HEK293T (cell line): ENCODE measurements around the gene ATG14.

Source experiments
- CTCF ChIA-PET: fragments of 350-600 bp; formaldehyde crosslinking; extraction: SDS; loops from one replicate; lab custom pipeline; 2021; ENCODE audit warnings: antibody characterized with exemption, inconsistent platforms; lab: Yijun Ruan, JAX
- POLR2A ChIA-PET: fragments of 350-600 bp; formaldehyde crosslinking; extraction: SDS; loops from one replicate; lab custom pipeline; 2020; ENCODE audit warnings: antibody characterized with exemption, inconsistent platforms; lab: Yijun Ruan, JAX
- DNase-seq: peaks from one replicate; pipeline ENCODE4 v3.0.0; 2012; ENCODE audit warnings: mixed read lengths; ENCODE audit errors: extremely low spot score
- ARNT ChIP-seq: fragments of 450-650 bp; IDR thresholded peaks from 2 replicates; pipeline ENCODE4 v1.6.1; 2017; ENCODE audit warnings: mild to moderate bottlenecking
- BHLHE40 ChIP-seq: fragments of 450-650 bp; IDR thresholded peaks from 2 replicates; pipeline ENCODE4 v1.6.1; 2016; ENCODE audit warnings: mild to moderate bottlenecking, moderate library complexity, borderline replicate concordance
- CTBP1 ChIP-seq: fragments of 450-650 bp; IDR thresholded peaks from 2 replicates; pipeline ENCODE4 v1.6.1; 2016; ENCODE audit warnings: borderline replicate concordance
- ELF4 ChIP-seq: fragments of 450-650 bp; IDR thresholded peaks from 2 replicates; pipeline ENCODE4 v1.6.1; 2017; ENCODE audit warnings: antibody characterized with exemption
- FOXA1 ChIP-seq: fragments of 450-650 bp; IDR thresholded peaks from 2 replicates; pipeline ENCODE4 v1.6.1; 2016; ENCODE audit warnings: mild to moderate bottlenecking
- FOXK2 ChIP-seq: fragments of 450-650 bp; IDR thresholded peaks from 2 replicates; pipeline ENCODE4 v1.6.1; 2016; ENCODE audit warnings: mild to moderate bottlenecking
- FOXM1 ChIP-seq: fragments of 450-650 bp; IDR thresholded peaks from 2 replicates; pipeline ENCODE4 v1.6.1; 2017; ENCODE audit warnings: mild to moderate bottlenecking, borderline replicate concordance
- HDGF ChIP-seq: fragments of 450-650 bp; IDR thresholded peaks from 2 replicates; pipeline ENCODE4 v1.6.1; 2017; ENCODE audit warnings: antibody characterized with exemption, borderline replicate concordance
- L3MBTL2 ChIP-seq: fragments of 450-650 bp; conservative IDR thresholded peaks from 2 replicates; pipeline ENCODE4 v1.6.1; 2016; ENCODE audit warnings: mild to moderate bottlenecking
- LEF1 ChIP-seq: fragments of 450-650 bp; IDR thresholded peaks from 2 replicates; pipeline ENCODE4 v1.6.1; 2017; ENCODE audit warnings: mild to moderate bottlenecking, borderline replicate concordance
- NFRKB ChIP-seq: fragments of 450-650 bp; IDR thresholded peaks from 2 replicates; pipeline ENCODE4 v1.6.1; 2016; ENCODE audit warnings: mild to moderate bottlenecking, moderate library complexity
- SP1 ChIP-seq: fragments of 450-650 bp; IDR thresholded peaks from 2 replicates; pipeline ENCODE4 v1.6.1; 2017
- SUZ12 ChIP-seq: fragments of 450-650 bp; IDR thresholded peaks from 2 replicates; pipeline ENCODE4 v1.6.1; 2016; ENCODE audit warnings: mild to moderate bottlenecking
- TARDBP ChIP-seq: fragments of 450-650 bp; IDR thresholded peaks from 2 replicates; pipeline ENCODE4 v1.6.1; 2016
- ZNF384 ChIP-seq: fragments of 450-650 bp; IDR thresholded peaks from 2 replicates; pipeline ENCODE4 v1.6.1; 2016
- TF ChIP-seq, protein P1 (sequence below): fragments of 450-650 bp; IDR thresholded peaks from 2 replicates; pipeline ENCODE4 v1.6.1; 2016

ATG14 gene

DNA sequence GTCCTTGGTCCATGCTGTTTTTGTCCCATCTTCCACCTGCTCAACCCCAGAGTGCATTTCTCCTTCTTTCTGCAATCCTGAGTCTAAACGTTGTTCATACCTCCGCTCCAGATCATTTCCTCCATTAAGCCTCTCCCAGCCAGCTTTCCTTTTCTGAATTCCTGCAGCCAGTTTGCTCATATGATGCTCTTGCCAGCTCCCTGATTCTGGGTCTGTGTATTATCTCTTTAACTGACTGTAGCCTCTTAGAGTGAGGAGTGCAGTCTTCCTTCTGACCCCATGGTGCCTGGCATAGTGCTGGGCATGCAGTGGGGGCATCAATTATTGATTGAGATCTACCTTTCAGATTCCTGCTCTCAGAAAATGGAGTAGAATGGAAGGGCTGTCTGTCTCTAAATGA, 40.3 kb upstream of the ATG14 start:
- CTCF ChIA-PET: no interaction called here
- POLR2A ChIA-PET: no interaction called here
- TF ChIP-seq SP1 (no peak), L3MBTL2 (no peak), SUZ12 (no peak), ARNT (no peak), CTBP1 (no peak), FOXM1 (no peak), BHLHE40 (no peak), NFRKB (no peak), TARDBP (no peak), ELF4 (no peak)
- TF ChIP-seq, protein P1, sequence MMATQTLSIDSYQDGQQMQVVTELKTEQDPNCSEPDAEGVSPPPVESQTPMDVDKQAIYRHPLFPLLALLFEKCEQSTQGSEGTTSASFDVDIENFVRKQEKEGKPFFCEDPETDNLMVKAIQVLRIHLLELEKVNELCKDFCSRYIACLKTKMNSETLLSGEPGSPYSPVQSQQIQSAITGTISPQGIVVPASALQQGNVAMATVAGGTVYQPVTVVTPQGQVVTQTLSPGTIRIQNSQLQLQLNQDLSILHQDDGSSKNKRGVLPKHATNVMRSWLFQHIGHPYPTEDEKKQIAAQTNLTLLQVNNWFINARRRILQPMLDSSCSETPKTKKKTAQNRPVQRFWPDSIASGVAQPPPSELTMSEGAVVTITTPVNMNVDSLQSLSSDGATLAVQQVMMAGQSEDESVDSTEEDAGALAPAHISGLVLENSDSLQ: no peak
- DNase-seq: no peak

DNA sequence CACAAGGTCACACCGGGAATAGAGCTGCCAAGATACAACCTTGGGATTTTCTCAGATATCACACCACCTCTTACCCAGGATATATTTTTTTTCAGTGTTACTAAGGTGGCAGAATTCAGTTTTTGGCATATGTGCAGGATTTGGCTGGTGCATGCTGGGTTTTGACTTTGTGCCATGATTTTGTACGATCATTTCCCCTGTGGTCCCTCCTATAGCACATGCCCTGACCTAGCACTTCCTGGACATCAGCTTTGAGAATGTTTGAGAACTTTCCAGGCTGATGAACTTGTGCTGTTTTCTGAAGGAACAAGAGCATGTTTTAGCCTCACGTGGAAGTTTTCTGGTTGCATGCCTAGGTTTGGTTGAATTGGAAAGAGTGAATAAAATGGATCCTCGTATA, 39.8 kb upstream of the ATG14 start:
- TF ChIP-seq L3MBTL2 (no peak), ELF4 (no peak), NFRKB (no peak), LEF1 (no peak), CTBP1 (no peak), ARNT (no peak), TARDBP (no peak), FOXK2 (no peak), SUZ12 (no peak), BHLHE40 (no peak), ZNF384 (no peak), SP1 (no peak), FOXM1 (no peak), FOXA1 (no peak), HDGF (no peak)
- TF ChIP-seq, protein P1: no peak
- no peak for DNase-seq
- CTCF ChIA-PET: interaction anchor here (0.6 kb wide), 1 partner anchor 128 kb away, joined by 6 read pairs; no protein-coding TSS in a partner anchor
- POLR2A ChIA-PET: no interaction called here

DNA sequence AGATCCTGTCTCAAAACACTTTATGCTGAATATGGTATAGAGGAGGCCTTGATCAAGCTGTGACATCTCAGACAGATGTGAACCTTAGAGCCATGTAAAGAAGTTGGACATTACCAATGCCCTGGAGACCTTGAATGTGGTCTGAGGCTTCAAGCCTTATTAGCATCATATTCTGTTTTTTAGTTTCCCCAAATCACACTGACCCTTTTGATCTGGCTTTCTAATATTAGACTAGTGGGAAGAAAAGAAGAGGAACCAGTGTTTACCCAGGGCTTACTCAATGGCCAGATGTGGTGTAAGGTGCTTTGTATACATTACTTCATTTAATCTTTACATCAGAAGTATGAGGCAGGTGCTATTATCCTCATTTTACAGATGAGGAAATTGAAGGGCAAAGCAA, 39.4 kb upstream of the ATG14 start:
- POLR2A ChIA-PET: no interaction called here
- TF ChIP-seq FOXA1: no peak
- no peak for TF ChIP-seq SP1
- TF ChIP-seq HDGF: no peak
- no peak for TF ChIP-seq CTBP1
- TF ChIP-seq FOXK2: no peak
- no peak for TF ChIP-seq LEF1
- TF ChIP-seq L3MBTL2: no peak
- TF ChIP-seq, protein P1: no peak
- TF ChIP-seq ARNT: no peak
- no peak for TF ChIP-seq FOXM1
- no peak for TF ChIP-seq NFRKB
- TF ChIP-seq SUZ12: no peak
- no peak for TF ChIP-seq ELF4
- no peak for TF ChIP-seq TARDBP
- TF ChIP-seq BHLHE40: no peak
- TF ChIP-seq ZNF384: no peak
- CTCF ChIA-PET: interaction anchor here (0.6 to 1.1 kb wide), 2 partner anchors 128 to 1023 kb away, joined by 3 to 6 read pairs; no protein-coding TSS in a partner anchor
- no peak for DNase-seq

DNA sequence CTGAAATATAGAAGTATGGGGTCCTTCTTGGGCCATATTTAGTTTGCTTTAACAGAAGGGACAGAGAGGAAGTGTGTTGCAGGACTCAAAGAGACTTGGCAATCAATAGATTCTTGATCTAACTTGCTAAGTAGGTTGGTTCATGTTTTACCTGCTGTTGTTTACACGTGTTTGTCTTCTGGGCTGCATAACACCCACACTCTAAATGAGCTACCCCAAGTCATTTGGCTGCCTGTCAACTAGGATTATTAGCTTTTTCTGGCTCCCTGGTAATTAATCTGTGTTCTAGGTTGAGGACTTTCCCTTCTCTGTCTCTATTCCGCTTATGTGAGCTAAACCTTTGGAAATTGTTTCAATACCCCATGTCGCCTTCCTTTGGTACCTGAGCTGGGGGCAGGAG, 38.9 kb upstream of the ATG14 start:
- DNase-seq: no peak
- CTCF ChIA-PET: interaction anchor here (1.1 kb wide), 1 partner anchor 1024 kb away, joined by 3 read pairs; no protein-coding TSS in a partner anchor
- POLR2A ChIA-PET: no interaction called here
- TF ChIP-seq TARDBP: no peak
- TF ChIP-seq, protein P1: no peak
- no peak for TF ChIP-seq ZNF384

DNA sequence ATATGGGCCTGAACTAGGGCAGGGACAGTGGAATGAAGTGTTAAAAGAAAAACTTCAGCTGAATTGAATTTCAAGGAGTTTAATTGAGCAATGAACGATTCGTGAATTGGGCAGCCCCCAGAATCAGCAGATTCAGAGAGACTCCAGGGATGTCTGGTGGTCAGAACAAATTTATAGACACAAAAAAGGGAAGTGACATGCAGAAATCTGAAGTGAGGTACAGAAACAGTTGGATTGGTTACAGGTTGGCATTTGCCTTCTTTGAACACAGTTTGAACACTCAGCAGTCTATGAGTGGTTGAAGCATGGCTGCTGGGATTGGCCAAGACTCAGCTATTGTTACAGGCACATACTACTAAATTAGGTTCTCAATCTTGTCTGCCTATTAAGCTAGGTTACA, 38.5 kb upstream of the ATG14 start:
- ChIA-PET POLR2A (no interaction called here), CTCF (interaction anchor here (1.1 kb wide), 1 partner anchor 1024 kb away, joined by 3 read pairs; no protein-coding TSS in a partner anchor)
- no peak for DNase-seq
- TF ChIP-seq LEF1 (no peak), FOXA1 (no peak), TARDBP (no peak), SUZ12 (no peak), SP1 (no peak), FOXK2 (no peak), BHLHE40 (no peak), ARNT (no peak), FOXM1 (no peak), CTBP1 (no peak), ELF4 (no peak), NFRKB (no peak)

DNA sequence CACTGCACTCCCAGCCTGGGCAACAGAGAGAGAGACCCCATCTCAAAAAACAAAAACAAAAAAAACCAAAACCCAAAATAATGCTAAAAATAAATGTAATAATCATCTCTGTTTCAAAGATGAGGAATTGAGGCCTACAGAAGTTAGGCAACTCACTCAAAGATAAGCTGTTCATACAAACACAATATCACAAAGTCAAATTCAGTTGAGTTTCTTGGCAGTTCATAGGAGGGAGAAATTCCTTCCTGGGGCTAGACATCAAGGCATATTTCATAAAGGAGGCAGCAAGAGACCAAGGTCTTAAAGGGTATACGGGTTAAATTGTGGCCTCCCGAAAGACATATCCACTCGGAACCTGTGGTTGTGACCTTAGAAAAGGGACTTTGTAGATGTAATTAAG, 37.5 kb upstream of the ATG14 start:
- ChIA-PET POLR2A (no interaction called here), CTCF (interaction anchor here (0.6 to 0.7 kb wide), 3 partner anchors 216 to 1129 kb away, joined by 3 to 4 read pairs (median 4); no protein-coding TSS in a partner anchor)
- no peak for TF ChIP-seq NFRKB
- DNase-seq: no peak
